NCI-H2081 treated with DMSO at 0.1 percent for 48 hours (cell line): ENCODE results near the gene FNIP1.
"Not testable (repeated sequence)": the region's sequence is repeated elsewhere in the genome, so short reads cannot be mapped to it uniquely, and the experiment has no call there.

Experiments used
- DNase-seq: peaks from one replicate; lab custom pipeline; 2025; lab: John Stamatoyannopoulos, UW

Gene FNIP1

GRCh38 chr5:131684595-131684994 is 112.2 kb downstream of the FNIP1 start:
- no peak for DNase-seq

GRCh38 chr5:131684051-131684450 is 112.8 kb downstream of the FNIP1 start:
- DNase-seq = no peak

- no peak for DNase-seq
Measured at GRCh38 chr5:131682826-131683225, 114.0 kb downstream of the FNIP1 start.

- no peak for DNase-seq
Measured at GRCh38 chr5:131682175-131682574, 114.6 kb downstream of the FNIP1 start.

GRCh38 chr5:131679911-131680310 is 116.9 kb downstream of the FNIP1 start:
- no peak for DNase-seq

- DNase-seq = not testable (repeated sequence)
Measured at GRCh38 chr5:131678273-131678672, 118.5 kb downstream of the FNIP1 start.

GRCh38 chr5:131677115-131677514 is 119.7 kb downstream of the FNIP1 start:
- DNase-seq = no peak

GRCh38 chr5:131672776-131673175 is 124.0 kb downstream of the FNIP1 start:
- no peak for DNase-seq

- DNase-seq = no peak
Measured at GRCh38 chr5:131671994-131672655, 124.7 kb downstream of the FNIP1 start.

GRCh38 chr5:131671409-131671808 is 125.4 kb downstream of the FNIP1 start:
- DNase-seq = no peak

GRCh38 chr5:131664929-131665328 is 131.9 kb downstream of the FNIP1 start:
- DNase-seq = no peak

GRCh38 chr5:131661933-131662332 is 134.9 kb downstream of the FNIP1 start:
- DNase-seq = no peak

GRCh38 chr5:131659841-131660240 is 137.0 kb downstream of the FNIP1 start:
- DNase-seq = no peak

GRCh38 chr5:131659290-131659689 is 137.5 kb downstream of the FNIP1 start:
- DNase-seq = no peak

- no peak for DNase-seq
Measured at GRCh38 chr5:131654776-131655175, 142.0 kb downstream of the FNIP1 start.

GRCh38 chr5:131654309-131654708 is 142.5 kb downstream of the FNIP1 start:
- no peak for DNase-seq

- no peak for DNase-seq
Measured at GRCh38 chr5:131649161-131649560, 147.7 kb downstream of the FNIP1 start.

- no peak for DNase-seq
Measured at GRCh38 chr5:131647048-131647769, 149.6 kb downstream of the FNIP1 start.

GRCh38 chr5:131644822-131645221 is 152.0 kb downstream of the FNIP1 start:
- DNase-seq = no peak

GRCh38 chr5:131644370-131644769 is 152.4 kb downstream of the FNIP1 start:
- DNase-seq = no peak

GRCh38 chr5:131641494-131641893 is 155.3 kb downstream of the FNIP1 start:
- no peak for DNase-seq

GRCh38 chr5:131640043-131640856 is 156.6 kb downstream of the FNIP1 start:
- no peak for DNase-seq

GRCh38 chr5:131639148-131639547 is 157.7 kb downstream of the FNIP1 start:
- DNase-seq = no peak
